HG02642 (cell line): ENCODE results near the gene DNER.

ENCODE experiments used
- ATAC-seq: cut with Tn5 transposase; IDR thresholded peaks from one replicate; pipeline ENCODE4 v1.9.1; 2021; ENCODE audit warnings: mild to moderate bottlenecking; ENCODE audit not compliant: unreplicated experiment, poor library complexity

The DNER gene

GRCh38 chr2:229675569-229675968 lies 38.8 kb downstream of the DNER start:
- no peak for ATAC-seq

GRCh38 chr2:229674830-229675530 lies 39.4 kb downstream of the DNER start:
- no peak for ATAC-seq

GRCh38 chr2:229673676-229674075 lies 40.7 kb downstream of the DNER start:
- no peak for ATAC-seq

- no peak for ATAC-seq
Observed at GRCh38 chr2:229672021-229672420, 42.3 kb downstream of the DNER start.

- ATAC-seq: no peak
Observed at GRCh38 chr2:229669841-229670240, 44.5 kb downstream of the DNER start.

GRCh38 chr2:229666811-229667210 lies 47.5 kb downstream of the DNER start:
- ATAC-seq: no peak

- no peak for ATAC-seq
Observed at GRCh38 chr2:229665158-229665557, 49.2 kb downstream of the DNER start.

- no peak for ATAC-seq
Observed at GRCh38 chr2:229661478-229661877, 52.9 kb downstream of the DNER start.

- no peak for ATAC-seq
Observed at GRCh38 chr2:229660951-229661350, 53.4 kb downstream of the DNER start.

- ATAC-seq: no peak
Observed at GRCh38 chr2:229660391-229660790, 54.0 kb downstream of the DNER start.

- ATAC-seq: no peak
Observed at GRCh38 chr2:229658004-229658403, 56.4 kb downstream of the DNER start.

- ATAC-seq: no peak
Observed at GRCh38 chr2:229654437-229654836, 59.9 kb downstream of the DNER start.

GRCh38 chr2:229653531-229653930 lies 60.8 kb downstream of the DNER start:
- no peak for ATAC-seq

- no peak for ATAC-seq
Observed at GRCh38 chr2:229652796-229653195, 61.6 kb downstream of the DNER start.

- no peak for ATAC-seq
Observed at GRCh38 chr2:229650901-229651300, 63.5 kb downstream of the DNER start.

- no peak for ATAC-seq
Observed at GRCh38 chr2:229650059-229650458, 64.3 kb downstream of the DNER start.

GRCh38 chr2:229646186-229646723 lies 68.1 kb downstream of the DNER start:
- no peak for ATAC-seq

- ATAC-seq: no peak
Observed at GRCh38 chr2:229642371-229642770, 72.0 kb downstream of the DNER start.

GRCh38 chr2:229641676-229642075 lies 72.7 kb downstream of the DNER start:
- no peak for ATAC-seq

GRCh38 chr2:229640636-229641035 lies 73.7 kb downstream of the DNER start:
- no peak for ATAC-seq

GRCh38 chr2:229636571-229636970 lies 77.8 kb downstream of the DNER start:
- ATAC-seq: no peak

- no peak for ATAC-seq
Observed at GRCh38 chr2:229635371-229635680, 79.0 kb downstream of the DNER start.
